Esophagus squamous epithelium (tissue), 5 donors: ENCODE results near the gene MAP2K5. TPM values are rescaled to one million over a fixed set of nuclear protein-coding genes. Genes with fewer than 3 reads are reported as not detected.

Experiments
- DNase-seq: peaks from one replicate; lab custom pipeline; 2025; lab: John Stamatoyannopoulos, UW
- H3K27ac ChIP-seq, 4 donors: fragments of 200-600 bp; sonication (generic); one replicate each; pipeline ENCODE4 v1.5.1; 2016 to 2019; ENCODE audit warnings: mild to moderate bottlenecking in 1 of 4
- H3K27me3 ChIP-seq, 4 donors: fragments of 200-600 bp; sonication (generic); 1 replicate in 3 of 4; 2 replicates in 1 of 4; pipeline versions ENCODE4 v1.5.1 to v1.6.0; 2017 to 2021; ENCODE audit warnings: antibody characterized with exemption in 1 of 4
- H3K36me3 ChIP-seq, 3 donors: fragments of 200-600 bp; sonication (generic); one replicate each; pipeline ENCODE4 v1.5.1; 2016 to 2019
- H3K4me1 ChIP-seq, 3 donors: fragments of 200-600 bp; sonication (generic); one replicate each; pipeline ENCODE4 v1.5.1; 2017 to 2019
- H3K4me3 ChIP-seq, 4 donors: fragments of 200-600 bp; sonication (generic); 1 replicate in 3 of 4; 2 replicates in 1 of 4; pipeline ENCODE4 v1.5.1; 2016 to 2019; ENCODE audit warnings: mild to moderate bottlenecking in 2 of 4, moderate library complexity in 1 of 4
- H3K9me3 ChIP-seq, 3 donors: fragments of 200-600 bp; sonication (generic); one replicate each; pipeline ENCODE4 v1.5.1; 2016 to 2019
- POLR2A ChIP-seq, 4 donors: fragments of 450-650 bp; IDR thresholded peaks; one replicate each; pipeline ENCODE4 v1.6.1; 2017; ENCODE audit warnings: antibody characterized with exemption in 4 of 4, mild to moderate bottlenecking in 4 of 4, moderate library complexity in 3 of 4
- WGBS, 2 donors: methylation state at CpG; one replicate each; pipeline ENCODE4 v1.1.5; 2018; 5-methylcytosine and 5-hydroxymethylcytosine counted together
- intact Hi-C: fragments of 100-400 bp; cut with DNase I; formaldehyde crosslinking; loops from one replicate; pipeline ENCODE4 v1.15.0; 2022
- total RNA-seq, 4 donors: library from RNA; depleted of rRNA; stranded (reverse); fragments of >200 nt; gene quantifications; one replicate each; pipeline ENCODE4 v1.1.0, GENCODE V29; 2016
- TF ChIP-seq, protein P1 (sequence below), 6 experiments: fragments of 450-650 bp in 4 of 6; fragments of 200-600 bp in 2 of 6; sonication (generic) in 2 of 6; IDR thresholded peaks; one replicate each; pipeline ENCODE4 v1.5.1; 2016 to 2019; ENCODE audit warnings: antibody characterized with exemption in 6 of 6, mild to moderate bottlenecking in 4 of 6, moderate library complexity in 4 of 6
- donor health status: DM: yes; HTN: yes; CAD: no.

The MAP2K5 gene
- total RNA-seq, 4 donors from 2014 or later = 5.8 to 8.0 (median 7.0) TPM

DNA sequence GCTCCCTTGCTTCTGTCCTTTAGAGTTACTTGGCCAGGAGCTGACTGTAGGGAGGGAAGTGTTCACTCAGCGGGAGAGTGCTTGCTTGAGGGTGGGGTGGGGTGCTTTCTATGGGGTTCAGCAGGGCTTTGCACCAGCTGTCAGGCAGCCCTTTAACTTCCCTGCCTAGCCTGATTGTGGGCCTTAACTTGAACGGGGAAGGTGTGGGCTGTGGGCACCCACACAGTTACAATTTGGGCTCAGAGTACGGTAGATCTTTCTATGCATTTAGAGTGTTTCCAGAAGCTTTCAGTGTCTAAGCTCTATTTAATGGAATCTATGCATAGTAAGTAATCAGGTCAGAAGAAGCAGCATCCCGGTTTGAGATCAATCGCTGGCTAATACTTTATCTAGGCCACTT lies 234.6 kb downstream of the MAP2K5 start:
- Histone ChIP-seq H3K4me1 (no peaks in the 10 kb centered on the region), H3K9me3 (no peaks in the 10 kb centered on the region), H3K27ac (no peak overlapping the region), H3K4me3 (no peak overlapping the region), H3K27me3 (no peaks in the 10 kb centered on the region), H3K36me3 (peaks cover 0 to 8% (median 0%) of the 10 kb centered on the region in 3 donors)
- WGBS, 2 donors = 74 to 79% methylated on average over 4 of the region's 5 CpGs
- intact Hi-C loops = no loop called here
- no peak for DNase-seq
- TF ChIP-seq, protein P1, sequence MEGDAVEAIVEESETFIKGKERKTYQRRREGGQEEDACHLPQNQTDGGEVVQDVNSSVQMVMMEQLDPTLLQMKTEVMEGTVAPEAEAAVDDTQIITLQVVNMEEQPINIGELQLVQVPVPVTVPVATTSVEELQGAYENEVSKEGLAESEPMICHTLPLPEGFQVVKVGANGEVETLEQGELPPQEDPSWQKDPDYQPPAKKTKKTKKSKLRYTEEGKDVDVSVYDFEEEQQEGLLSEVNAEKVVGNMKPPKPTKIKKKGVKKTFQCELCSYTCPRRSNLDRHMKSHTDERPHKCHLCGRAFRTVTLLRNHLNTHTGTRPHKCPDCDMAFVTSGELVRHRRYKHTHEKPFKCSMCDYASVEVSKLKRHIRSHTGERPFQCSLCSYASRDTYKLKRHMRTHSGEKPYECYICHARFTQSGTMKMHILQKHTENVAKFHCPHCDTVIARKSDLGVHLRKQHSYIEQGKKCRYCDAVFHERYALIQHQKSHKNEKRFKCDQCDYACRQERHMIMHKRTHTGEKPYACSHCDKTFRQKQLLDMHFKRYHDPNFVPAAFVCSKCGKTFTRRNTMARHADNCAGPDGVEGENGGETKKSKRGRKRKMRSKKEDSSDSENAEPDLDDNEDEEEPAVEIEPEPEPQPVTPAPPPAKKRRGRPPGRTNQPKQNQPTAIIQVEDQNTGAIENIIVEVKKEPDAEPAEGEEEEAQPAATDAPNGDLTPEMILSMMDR (IDR thresholded peaks at IDR 0.05) = no peak
- TF ChIP-seq POLR2A (IDR thresholded peaks at IDR 0.05) = no peak

GRCh38 chr15:67777773-67778172 lies 235.3 kb downstream of the MAP2K5 start:
- Histone ChIP-seq H3K36me3 (peaks cover 0 to 13% (median 0%) of the 10 kb centered on the region in 3 donors), H3K9me3 (no peaks in the 10 kb centered on the region), H3K27ac (no peak overlapping the region), H3K4me1 (no peaks in the 10 kb centered on the region), H3K4me3 (no peak overlapping the region), H3K27me3 (no peaks in the 10 kb centered on the region)
- 80 to 90% methylated on average over 2 of the region's 2 CpGs for WGBS, 2 donors
- no peak for DNase-seq
- intact Hi-C loops = no loop called here
- TF ChIP-seq POLR2A (IDR thresholded peaks at IDR 0.05) = no peak
- TF ChIP-seq, protein P1 (IDR thresholded peaks at IDR 0.05) = no peak

DNA sequence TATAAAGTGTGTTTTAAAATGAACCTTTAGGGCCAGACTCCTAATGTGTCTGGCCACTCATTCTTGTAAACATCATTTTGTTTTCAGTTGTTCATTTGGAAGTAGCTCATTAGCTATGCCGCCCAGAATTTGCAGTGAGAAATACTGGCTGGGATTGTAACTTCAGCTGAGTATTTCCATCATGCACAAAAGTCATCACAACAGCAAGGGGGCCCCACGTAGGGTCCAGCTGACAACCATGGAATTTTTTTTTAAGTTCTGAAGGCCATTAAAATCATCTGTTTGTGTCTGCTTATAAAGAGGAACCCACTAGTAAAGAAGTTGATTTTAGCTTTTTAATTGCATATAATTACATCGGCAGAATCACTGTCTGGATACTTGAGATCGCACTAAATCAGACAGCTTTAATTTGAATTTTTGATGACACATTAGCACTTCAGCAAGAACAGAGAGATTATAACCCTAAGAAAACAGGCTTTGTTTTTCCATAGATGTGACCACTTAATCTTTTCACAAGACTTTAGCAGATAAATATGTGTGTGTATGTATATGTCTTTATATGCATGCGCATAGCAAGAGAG lies 236.6 kb downstream of the MAP2K5 start:
- Histone ChIP-seq H3K27ac (no peak overlapping the region), H3K4me3 (no peak overlapping the region), H3K9me3 (no peaks in the 10 kb centered on the region), H3K4me1 (no peaks in the 10 kb centered on the region), H3K27me3 (no peaks in the 10 kb centered on the region), H3K36me3 (peaks cover 0 to 23% (median 0%) of the 10 kb centered on the region in 3 donors)
- intact Hi-C loops = no loop called here
- WGBS, 2 donors = 84 to 89% methylated on average over 5 of the region's 5 CpGs
- DNase-seq = no peak
- no peak for TF ChIP-seq POLR2A (IDR thresholded peaks at IDR 0.05)
- TF ChIP-seq, protein P1 (IDR thresholded peaks at IDR 0.05) = no peak

- Histone ChIP-seq H3K9me3 (no peaks in the 10 kb centered on the region), H3K4me1 (no peaks in the 10 kb centered on the region), H3K27me3 (no peaks in the 10 kb centered on the region), H3K4me3 (no peak overlapping the region), H3K27ac (no peak overlapping the region), H3K36me3 (peaks cover 0 to 18% (median 0%) of the 10 kb centered on the region in 3 donors)
- intact Hi-C loops = no loop called here
- TF ChIP-seq, protein P1 (IDR thresholded peaks at IDR 0.05) = no peak
- no peak for TF ChIP-seq POLR2A (IDR thresholded peaks at IDR 0.05)
- 91 to 94% methylated on average over 6 of the region's 6 CpGs for WGBS, 2 donors
- no peak for DNase-seq
These were observed 237.1 kb downstream of the MAP2K5 start for GRCh38 chr15:67779549-67780111.

DNA sequence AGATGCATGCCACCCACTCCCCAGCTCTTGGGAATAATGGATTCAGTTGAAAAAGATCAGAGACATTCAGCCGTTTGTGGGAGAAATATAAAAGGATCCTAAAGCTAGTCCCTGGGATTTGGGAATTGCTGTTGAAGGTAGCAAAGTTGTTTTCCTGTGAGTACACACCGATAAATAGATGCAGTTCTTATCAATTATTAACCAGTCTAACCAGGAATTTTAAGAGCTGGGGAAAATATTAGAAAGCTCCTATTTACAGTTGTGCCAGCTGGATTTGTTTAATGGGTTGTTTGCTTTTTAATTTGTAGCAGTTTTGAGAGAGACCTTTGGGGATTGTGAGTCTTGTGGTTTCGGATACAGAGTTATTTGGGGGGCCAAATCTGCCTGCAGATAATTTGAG lies 238.6 kb downstream of the MAP2K5 start:
- no peak for TF ChIP-seq POLR2A (IDR thresholded peaks at IDR 0.05)
- TF ChIP-seq, protein P1 (IDR thresholded peaks at IDR 0.05) = no peak
- no peak for DNase-seq
- WGBS, 2 donors = 82 to 87% methylated on average over 3 of the region's 3 CpGs

More for the DNA sequence above, 238.6 kb downstream of the MAP2K5 start:
- Histone ChIP-seq H3K4me3 (no peak overlapping the region), H3K36me3 (peaks cover 0 to 15% (median 0%) of the 10 kb centered on the region in 3 donors), H3K27ac (no peak overlapping the region), H3K27me3 (no peaks in the 10 kb centered on the region), H3K4me1 (no peaks in the 10 kb centered on the region), H3K9me3 (no peaks in the 10 kb centered on the region)
- intact Hi-C loops = no loop called here
